ENCODE data around the gene FOXP1.

GRCh38 chr3:71264840-71265239 lies 318.7 kb downstream of the FOXP1 start:
- TF ChIP-seq CTCF (IDR thresholded peaks at IDR 0.05; ENCODE audit: insufficient read depth, low read length, poor library complexity, severe bottlenecking) (no peak), EZH2phosphoT487 (conservative IDR thresholded peaks at IDR 0.05; ENCODE audit: low read length) (no peak)

Measured in SU-DHL-6 (cell line).